Measurements from ENCODE around the gene UBAC1.
"Not testable (repeated sequence)": the region's sequence is repeated elsewhere in the genome, so short reads cannot be mapped to it uniquely, and the experiment has no call there.

Gene UBAC1

GRCh38 chr9:135968601-135969000 lies 7.4 kb upstream of the UBAC1 start:
- Histone ChIP-seq H3K27ac (peak overlapping the region; percentile 36; the same call in 1 of the 2 replicates), H3K36me3 (ENCODE audit: insufficient read depth, low read length) (no peaks in the 10 kb centered on the region), H3K9ac (ENCODE audit: insufficient read length) (no peak overlapping the region), H3K9me3 (ENCODE audit: low read depth, low read length) (no peaks in the 10 kb centered on the region), H3K4me3 (peak overlapping the region; percentile 60)
- DNase-seq (ENCODE audit: low read depth, low spot score) = no peak
- TF ChIP-seq EZH2 (IDR thresholded peaks at IDR 0.05) (no peak), POLR2AphosphoS5 (IDR thresholded peaks at IDR 0.05; ENCODE audit: borderline replicate concordance, low read depth, low read length) (no peak), FOXP2 (optimal IDR thresholded peaks at IDR 0.05; ENCODE audit: control extremely low read depth, extremely low read length, insufficient read depth) (no peak)

- Histone ChIP-seq H3K36me3 (ENCODE audit: insufficient read depth, low read length) (no peaks in the 10 kb centered on the region), H3K9ac (ENCODE audit: insufficient read length) (no peak overlapping the region), H3K9me3 (ENCODE audit: low read depth, low read length) (no peaks in the 10 kb centered on the region), H3K4me3 (peak overlapping the region; percentile 15; the same call in 1 of the 2 replicates), H3K27ac (no peak overlapping the region)
- DNase-seq (ENCODE audit: low read depth, low spot score) = no peak
- TF ChIP-seq FOXP2 (optimal IDR thresholded peaks at IDR 0.05; ENCODE audit: control extremely low read depth, extremely low read length, insufficient read depth) (no peak), EZH2 (IDR thresholded peaks at IDR 0.05) (no peak), POLR2AphosphoS5 (IDR thresholded peaks at IDR 0.05; ENCODE audit: borderline replicate concordance, low read depth, low read length) (no peak)
Measured at GRCh38 chr9:135968083-135968476, 6.9 kb upstream of the UBAC1 start.

GRCh38 chr9:135966916-135967260 lies 5.7 kb upstream of the UBAC1 start:
- H3K4me3 ChIP-seq; H3K36me3 ChIP-seq (ENCODE audit: insufficient read depth, low read length); H3K9ac ChIP-seq (ENCODE audit: insufficient read length); H3K9me3 ChIP-seq (ENCODE audit: low read depth, low read length); H3K27ac ChIP-seq; DNase-seq (ENCODE audit: low read depth, low spot score): not testable (repeated sequence)

GRCh38 chr9:135965124-135965756 lies 4.1 kb upstream of the UBAC1 start:
- Histone ChIP-seq H3K9ac (ENCODE audit: insufficient read length) (no peak overlapping the region), H3K9me3 (ENCODE audit: low read depth, low read length) (no peaks in the 10 kb centered on the region), H3K27ac (no peak overlapping the region), H3K36me3 (ENCODE audit: insufficient read depth, low read length) (no peaks in the 10 kb centered on the region), H3K4me3 (no peak overlapping the region)
- no peak for DNase-seq (ENCODE audit: low read depth, low spot score)
- no peak for TF ChIP-seq FOXP2 (optimal IDR thresholded peaks at IDR 0.05; ENCODE audit: control extremely low read depth, extremely low read length, insufficient read depth)
- no peak for TF ChIP-seq EZH2 (IDR thresholded peaks at IDR 0.05)
- no peak for TF ChIP-seq POLR2AphosphoS5 (IDR thresholded peaks at IDR 0.05; ENCODE audit: borderline replicate concordance, low read depth, low read length)

- Histone ChIP-seq H3K27ac (no peak overlapping the region), H3K9ac (ENCODE audit: insufficient read length) (no peak overlapping the region), H3K9me3 (ENCODE audit: low read depth, low read length) (no peaks in the 10 kb centered on the region), H3K36me3 (ENCODE audit: insufficient read depth, low read length) (no peaks in the 10 kb centered on the region), H3K4me3 (no peak overlapping the region)
- DNase-seq (ENCODE audit: low read depth, low spot score) = no peak
- TF ChIP-seq EZH2 (IDR thresholded peaks at IDR 0.05) (no peak), POLR2AphosphoS5 (IDR thresholded peaks at IDR 0.05; ENCODE audit: borderline replicate concordance, low read depth, low read length) (no peak), FOXP2 (optimal IDR thresholded peaks at IDR 0.05; ENCODE audit: control extremely low read depth, extremely low read length, insufficient read depth) (no peak)
Measured at GRCh38 chr9:135963938-135964337, 2.8 kb upstream of the UBAC1 start.

GRCh38 chr9:135963338-135963737 lies 2.2 kb upstream of the UBAC1 start:
- DNase-seq (ENCODE audit: low read depth, low spot score) = no peak
- TF ChIP-seq FOXP2 (optimal IDR thresholded peaks at IDR 0.05; ENCODE audit: control extremely low read depth, extremely low read length, insufficient read depth) (no peak), EZH2 (IDR thresholded peaks at IDR 0.05) (no peak), POLR2AphosphoS5 (IDR thresholded peaks at IDR 0.05; ENCODE audit: borderline replicate concordance, low read depth, low read length) (no peak)
- H3K9me3 ChIP-seq (ENCODE audit: low read depth, low read length) = no peaks in the 10 kb centered on the region
- no peak overlapping the region for H3K27ac ChIP-seq
- H3K36me3 ChIP-seq (ENCODE audit: insufficient read depth, low read length) = no peaks in the 10 kb centered on the region
- no peak overlapping the region for H3K9ac ChIP-seq (ENCODE audit: insufficient read length)
- H3K4me3 ChIP-seq = no peak overlapping the region

- H3K4me3 ChIP-seq = no peak overlapping the region
- TF ChIP-seq EZH2 (IDR thresholded peaks at IDR 0.05) (no peak), POLR2AphosphoS5 (IDR thresholded peaks at IDR 0.05; ENCODE audit: borderline replicate concordance, low read depth, low read length) (no peak), FOXP2 (optimal IDR thresholded peaks at IDR 0.05; ENCODE audit: control extremely low read depth, extremely low read length, insufficient read depth) (no peak)
- DNase-seq (ENCODE audit: low read depth, low spot score) = no peak
- no peaks in the 10 kb centered on the region for H3K9me3 ChIP-seq (ENCODE audit: low read depth, low read length)
- H3K9ac ChIP-seq (ENCODE audit: insufficient read length) = peak overlapping the region; percentile 32
- no peak overlapping the region for H3K27ac ChIP-seq
- no peaks in the 10 kb centered on the region for H3K36me3 ChIP-seq (ENCODE audit: insufficient read depth, low read length)
Measured at GRCh38 chr9:135962696-135963307, 1.6 kb upstream of the UBAC1 start.

- Histone ChIP-seq H3K27ac (peak overlapping the region; percentile 36; the same call in 1 of the 2 replicates), H3K36me3 (ENCODE audit: insufficient read depth, low read length) (no peaks in the 10 kb centered on the region), H3K9me3 (ENCODE audit: low read depth, low read length) (no peaks in the 10 kb centered on the region), H3K9ac (ENCODE audit: insufficient read length) (peak overlapping the region; percentile 79), H3K4me3 (peak overlapping the region; percentile 77)
- no peak for TF ChIP-seq EZH2 (IDR thresholded peaks at IDR 0.05)
- TF ChIP-seq POLR2AphosphoS5 (IDR thresholded peaks at IDR 0.05; ENCODE audit: borderline replicate concordance, low read depth, low read length) = no peak
- no peak for TF ChIP-seq FOXP2 (optimal IDR thresholded peaks at IDR 0.05; ENCODE audit: control extremely low read depth, extremely low read length, insufficient read depth)
- no peak for DNase-seq (ENCODE audit: low read depth, low spot score)
Measured at GRCh38 chr9:135961811-135962695, 880 bp upstream of the UBAC1 start.

Data from SK-N-MC (cell line).